Heart left ventricle (tissue), 13 donors: ENCODE data around the gene MPZL1.
"Not testable (repeated sequence)": the region's sequence is repeated elsewhere in the genome, so short reads cannot be mapped to it uniquely, and the experiment has no call there.

ENCODE experiments used
- POLR2A ChIP-seq, 2 donors: fragments of 450-650 bp; IDR thresholded peaks; one replicate each; pipeline ENCODE4 v1.6.1; 2017; ENCODE audit warnings: antibody characterized with exemption in 2 of 2, mild to moderate bottlenecking in 2 of 2, moderate library complexity in 2 of 2
- TF ChIP-seq, protein P1 (sequence below), 12 donors: fragments of 200-600 bp; sonication (generic) in 4 of 12; IDR thresholded peaks; one replicate each; pipeline versions ENCODE4 v1.5.0 to v1.8.0; 2018 to 2022; ENCODE audit warnings: antibody characterized with exemption in 12 of 12, mild to moderate bottlenecking in 5 of 12
- donor health status: ischemic (EF 13 %, LVEDD 7.1; RV severe dilation, severe dysfunction).
- donor health status: DM: no; HTN: yes; CAD: no.
- donor health status: DM: no; HTN: no; CAD: no.
- donor health status: ischemic (EF 25% LVEDD 6.9; RV normal size, moderate dysfunction).
- donor health status: ischemic (EF 25% LVEDD 5.7; RV mildly dilated, moderate dysfunction).
- donor health status: ischemic (EF 35%, LVEDD 5.7; RV mildly dilated, moderate dysfunction).
- donor health status: nonischemic (EF 11% LVEDD 7.7; RV severe dilation, severe dysfunction).
- donor health status: DM: yes; HTN: yes; CAD: no.
- donor health status: PGD.
- donor health status: ischemic (EF 29% LVEDD 5.4; RV normal size, mild dysfunction).
- donor health status: nonischemic (EF 23%, LVEDD 6.1; RV moderate dilation, normal function).

GRCh38 chr1:167719715-167720421 is 1.9 kb upstream of the MPZL1 start:
- TF ChIP-seq, protein P1, sequence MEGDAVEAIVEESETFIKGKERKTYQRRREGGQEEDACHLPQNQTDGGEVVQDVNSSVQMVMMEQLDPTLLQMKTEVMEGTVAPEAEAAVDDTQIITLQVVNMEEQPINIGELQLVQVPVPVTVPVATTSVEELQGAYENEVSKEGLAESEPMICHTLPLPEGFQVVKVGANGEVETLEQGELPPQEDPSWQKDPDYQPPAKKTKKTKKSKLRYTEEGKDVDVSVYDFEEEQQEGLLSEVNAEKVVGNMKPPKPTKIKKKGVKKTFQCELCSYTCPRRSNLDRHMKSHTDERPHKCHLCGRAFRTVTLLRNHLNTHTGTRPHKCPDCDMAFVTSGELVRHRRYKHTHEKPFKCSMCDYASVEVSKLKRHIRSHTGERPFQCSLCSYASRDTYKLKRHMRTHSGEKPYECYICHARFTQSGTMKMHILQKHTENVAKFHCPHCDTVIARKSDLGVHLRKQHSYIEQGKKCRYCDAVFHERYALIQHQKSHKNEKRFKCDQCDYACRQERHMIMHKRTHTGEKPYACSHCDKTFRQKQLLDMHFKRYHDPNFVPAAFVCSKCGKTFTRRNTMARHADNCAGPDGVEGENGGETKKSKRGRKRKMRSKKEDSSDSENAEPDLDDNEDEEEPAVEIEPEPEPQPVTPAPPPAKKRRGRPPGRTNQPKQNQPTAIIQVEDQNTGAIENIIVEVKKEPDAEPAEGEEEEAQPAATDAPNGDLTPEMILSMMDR (IDR thresholded peaks at IDR 0.05) = not testable (repeated sequence)
- not testable (repeated sequence) for TF ChIP-seq POLR2A (IDR thresholded peaks at IDR 0.05)
